GM12892 (cell line): ENCODE results near the gene SVEP1.

Experiments used
- POLR2A ChIP-seq: IDR thresholded peaks from 2 replicates; pipeline ENCODE4 v1.6.1; 2011; ENCODE audit warnings: low read depth, low read length, control low read depth
- POLR2AphosphoS5 ChIP-seq: IDR thresholded peaks from 2 replicates; pipeline ENCODE4 v1.6.1; 2011; ENCODE audit warnings: low read depth, low read length, control low read depth

- TF ChIP-seq POLR2AphosphoS5, result no peak
- TF ChIP-seq POLR2A, result no peak
These were observed 234.7 kb downstream of the SVEP1 start for GRCh38 chr9:110344821-110345220.
